ENCODE results near the gene LARP6. TPM values are rescaled to one million over a fixed set of nuclear protein-coding genes. Genes with fewer than 3 reads are reported as not detected.

LARP6 gene
- total and polyA plus RNA-seq, 2 experiments from 2014 or later = 20.0 to 22.4 TPM

DNA sequence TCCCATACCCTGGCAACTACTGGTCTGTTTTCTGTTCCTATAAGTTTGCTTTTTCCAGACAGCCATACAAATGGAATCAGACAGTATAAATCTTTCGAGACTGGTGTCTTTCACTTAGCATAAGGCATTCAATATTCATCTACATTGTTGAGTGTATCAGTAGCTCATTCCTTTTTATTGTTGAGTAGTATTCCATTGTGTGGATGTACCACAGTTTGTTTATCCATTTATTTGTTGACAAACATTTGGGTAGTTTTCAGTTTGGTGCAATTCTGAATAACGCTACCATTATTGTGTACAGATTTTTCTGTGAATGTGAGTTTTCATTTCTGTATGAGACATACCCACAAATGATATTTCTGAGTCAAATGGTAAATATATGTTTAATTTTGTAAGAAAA is 35.4 kb downstream of the LARP6 start (continued):
- TF ChIP-seq EZH2phosphoT487 (IDR thresholded peaks at IDR 0.05; ENCODE audit: unreplicated experiment) = no peak
- TF ChIP-seq, protein P1, sequence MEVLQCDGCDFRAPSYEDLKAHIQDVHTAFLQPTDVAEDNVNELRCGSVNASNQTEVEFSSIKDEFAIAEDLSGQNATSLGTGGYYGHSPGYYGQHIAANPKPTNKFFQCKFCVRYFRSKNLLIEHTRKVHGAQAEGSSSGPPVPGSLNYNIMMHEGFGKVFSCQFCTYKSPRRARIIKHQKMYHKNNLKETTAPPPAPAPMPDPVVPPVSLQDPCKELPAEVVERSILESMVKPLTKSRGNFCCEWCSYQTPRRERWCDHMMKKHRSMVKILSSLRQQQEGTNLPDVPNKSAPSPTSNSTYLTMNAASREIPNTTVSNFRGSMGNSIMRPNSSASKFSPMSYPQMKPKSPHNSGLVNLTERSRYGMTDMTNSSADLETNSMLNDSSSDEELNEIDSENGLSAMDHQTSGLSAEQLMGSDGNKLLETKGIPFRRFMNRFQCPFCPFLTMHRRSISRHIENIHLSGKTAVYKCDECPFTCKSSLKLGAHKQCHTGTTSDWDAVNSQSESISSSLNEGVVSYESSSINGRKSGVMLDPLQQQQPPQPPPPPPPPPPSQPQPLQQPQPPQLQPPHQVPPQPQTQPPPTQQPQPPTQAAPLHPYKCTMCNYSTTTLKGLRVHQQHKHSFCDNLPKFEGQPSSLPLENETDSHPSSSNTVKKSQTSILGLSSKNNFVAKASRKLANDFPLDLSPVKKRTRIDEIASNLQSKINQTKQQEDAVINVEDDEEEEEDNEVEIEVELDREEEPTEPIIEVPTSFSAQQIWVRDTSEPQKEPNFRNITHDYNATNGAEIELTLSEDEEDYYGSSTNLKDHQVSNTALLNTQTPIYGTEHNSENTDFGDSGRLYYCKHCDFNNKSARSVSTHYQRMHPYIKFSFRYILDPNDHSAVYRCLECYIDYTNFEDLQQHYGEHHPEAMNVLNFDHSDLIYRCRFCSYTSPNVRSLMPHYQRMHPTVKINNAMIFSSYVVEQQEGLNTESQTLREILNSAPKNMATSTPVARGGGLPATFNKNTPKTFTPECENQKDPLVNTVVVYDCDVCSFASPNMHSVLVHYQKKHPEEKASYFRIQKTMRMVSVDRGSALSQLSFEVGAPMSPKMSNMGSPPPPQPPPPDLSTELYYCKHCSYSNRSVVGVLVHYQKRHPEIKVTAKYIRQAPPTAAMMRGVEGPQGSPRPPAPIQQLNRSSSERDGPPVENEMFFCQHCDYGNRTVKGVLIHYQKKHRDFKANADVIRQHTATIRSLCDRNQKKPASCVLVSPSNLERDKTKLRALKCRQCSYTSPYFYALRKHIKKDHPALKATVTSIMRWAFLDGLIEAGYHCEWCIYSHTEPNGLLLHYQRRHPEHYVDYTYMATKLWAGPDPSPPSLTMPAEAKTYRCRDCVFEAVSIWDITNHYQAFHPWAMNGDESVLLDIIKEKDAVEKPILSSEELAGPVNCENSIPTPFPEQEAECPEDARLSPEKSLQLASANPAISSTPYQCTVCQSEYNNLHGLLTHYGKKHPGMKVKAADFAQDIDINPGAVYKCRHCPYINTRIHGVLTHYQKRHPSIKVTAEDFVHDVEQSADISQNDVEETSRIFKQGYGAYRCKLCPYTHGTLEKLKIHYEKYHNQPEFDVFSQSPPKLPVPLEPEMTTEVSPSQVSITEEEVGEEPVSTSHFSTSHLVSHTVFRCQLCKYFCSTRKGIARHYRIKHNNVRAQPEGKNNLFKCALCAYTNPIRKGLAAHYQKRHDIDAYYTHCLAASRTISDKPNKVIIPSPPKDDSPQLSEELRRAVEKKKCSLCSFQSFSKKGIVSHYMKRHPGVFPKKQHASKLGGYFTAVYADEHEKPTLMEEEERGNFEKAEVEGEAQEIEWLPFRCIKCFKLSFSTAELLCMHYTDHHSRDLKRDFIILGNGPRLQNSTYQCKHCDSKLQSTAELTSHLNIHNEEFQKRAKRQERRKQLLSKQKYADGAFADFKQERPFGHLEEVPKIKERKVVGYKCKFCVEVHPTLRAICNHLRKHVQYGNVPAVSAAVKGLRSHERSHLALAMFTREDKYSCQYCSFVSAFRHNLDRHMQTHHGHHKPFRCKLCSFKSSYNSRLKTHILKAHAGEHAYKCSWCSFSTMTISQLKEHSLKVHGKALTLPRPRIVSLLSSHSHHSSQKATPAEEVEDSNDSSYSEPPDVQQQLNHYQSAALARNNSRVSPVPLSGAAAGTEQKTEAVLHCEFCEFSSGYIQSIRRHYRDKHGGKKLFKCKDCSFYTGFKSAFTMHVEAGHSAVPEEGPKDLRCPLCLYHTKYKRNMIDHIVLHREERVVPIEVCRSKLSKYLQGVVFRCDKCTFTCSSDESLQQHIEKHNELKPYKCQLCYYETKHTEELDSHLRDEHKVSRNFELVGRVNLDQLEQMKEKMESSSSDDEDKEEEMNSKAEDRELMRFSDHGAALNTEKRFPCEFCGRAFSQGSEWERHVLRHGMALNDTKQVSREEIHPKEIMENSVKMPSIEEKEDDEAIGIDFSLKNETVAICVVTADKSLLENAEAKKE (CRISPR knock-in tag; IDR thresholded peaks at IDR 0.05) = no peak
- TF ChIP-seq, protein P2, sequence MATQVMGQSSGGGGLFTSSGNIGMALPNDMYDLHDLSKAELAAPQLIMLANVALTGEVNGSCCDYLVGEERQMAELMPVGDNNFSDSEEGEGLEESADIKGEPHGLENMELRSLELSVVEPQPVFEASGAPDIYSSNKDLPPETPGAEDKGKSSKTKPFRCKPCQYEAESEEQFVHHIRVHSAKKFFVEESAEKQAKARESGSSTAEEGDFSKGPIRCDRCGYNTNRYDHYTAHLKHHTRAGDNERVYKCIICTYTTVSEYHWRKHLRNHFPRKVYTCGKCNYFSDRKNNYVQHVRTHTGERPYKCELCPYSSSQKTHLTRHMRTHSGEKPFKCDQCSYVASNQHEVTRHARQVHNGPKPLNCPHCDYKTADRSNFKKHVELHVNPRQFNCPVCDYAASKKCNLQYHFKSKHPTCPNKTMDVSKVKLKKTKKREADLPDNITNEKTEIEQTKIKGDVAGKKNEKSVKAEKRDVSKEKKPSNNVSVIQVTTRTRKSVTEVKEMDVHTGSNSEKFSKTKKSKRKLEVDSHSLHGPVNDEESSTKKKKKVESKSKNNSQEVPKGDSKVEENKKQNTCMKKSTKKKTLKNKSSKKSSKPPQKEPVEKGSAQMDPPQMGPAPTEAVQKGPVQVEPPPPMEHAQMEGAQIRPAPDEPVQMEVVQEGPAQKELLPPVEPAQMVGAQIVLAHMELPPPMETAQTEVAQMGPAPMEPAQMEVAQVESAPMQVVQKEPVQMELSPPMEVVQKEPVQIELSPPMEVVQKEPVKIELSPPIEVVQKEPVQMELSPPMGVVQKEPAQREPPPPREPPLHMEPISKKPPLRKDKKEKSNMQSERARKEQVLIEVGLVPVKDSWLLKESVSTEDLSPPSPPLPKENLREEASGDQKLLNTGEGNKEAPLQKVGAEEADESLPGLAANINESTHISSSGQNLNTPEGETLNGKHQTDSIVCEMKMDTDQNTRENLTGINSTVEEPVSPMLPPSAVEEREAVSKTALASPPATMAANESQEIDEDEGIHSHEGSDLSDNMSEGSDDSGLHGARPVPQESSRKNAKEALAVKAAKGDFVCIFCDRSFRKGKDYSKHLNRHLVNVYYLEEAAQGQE (IDR thresholded peaks at IDR 0.05; ENCODE audit: unreplicated experiment) = no peak

DNA sequence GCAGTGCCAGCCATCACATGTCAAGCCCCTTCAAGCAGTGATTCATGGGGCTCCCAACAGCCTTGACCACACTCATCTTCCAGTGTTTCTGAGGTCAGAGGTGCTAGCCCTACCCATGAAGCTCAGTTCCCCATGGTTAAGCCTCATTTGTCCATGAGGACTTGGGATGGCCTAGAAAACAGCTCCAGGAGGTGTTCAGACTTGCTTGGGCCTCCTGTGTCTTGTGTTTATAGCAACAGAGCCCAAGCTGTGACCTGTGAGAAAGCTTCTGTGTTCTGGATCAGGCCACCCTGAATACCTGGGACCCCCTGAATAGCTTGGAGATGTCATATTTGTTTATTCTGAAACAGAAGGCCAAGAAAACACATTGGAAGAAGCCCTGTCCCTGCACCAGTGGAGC is 36.7 kb downstream of the LARP6 start:
- H3K4me3 Mint-ChIP-seq = no peak overlapping the region
- peaks cover 5% of the 10 kb centered on the region; the same call in 2 of the 3 replicates for H3K4me1 Mint-ChIP-seq
- peaks cover 9% of the 10 kb centered on the region; the same call in 1 of the 3 replicates for H3K9me3 Mint-ChIP-seq
- DNase-seq (ENCODE audit: low spot score) (no peak), ATAC-seq (no peak)
- Histone ChIP-seq H3K27me3 (ENCODE audit: insufficient read depth) (no peaks in the 10 kb centered on the region), H2AFZ (no peak overlapping the region), H3K9me2 (ENCODE audit: insufficient read depth) (no peaks in the 10 kb centered on the region), H3K36me3 (ENCODE audit: insufficient read depth) (no peaks in the 10 kb centered on the region), H3K4me3 (no peak overlapping the region), H3K4me2 (no peak overlapping the region), H3K79me2 (replicated peaks; ENCODE audit: insufficient read depth) (no peaks in the 10 kb centered on the region), H3F3A (replicated peaks; ENCODE audit: low read depth) (no peaks in the 10 kb centered on the region), H4K20me1 (replicated peaks; ENCODE audit: insufficient read depth) (no peaks in the 10 kb centered on the region), H3K4me1 (ENCODE audit: insufficient read depth) (no peaks in the 10 kb centered on the region), H3K27ac (ENCODE audit: low read depth) (no peak overlapping the region)
- no peaks in the 10 kb centered on the region for H3K36me3 Mint-ChIP-seq (ENCODE audit: low read depth)
- peaks cover 2% of the 10 kb centered on the region for H3K27me3 Mint-ChIP-seq (ENCODE audit: insufficient read depth, low read depth, poor library complexity)
- no peak for TF ChIP-seq POLR2AphosphoS5 (IDR thresholded peaks at IDR 0.05; ENCODE audit: low read depth)
- TF ChIP-seq EZH2 (IDR thresholded peaks at IDR 0.05; ENCODE audit: low read depth, unreplicated experiment) = no peak
- TF ChIP-seq, protein P3, sequence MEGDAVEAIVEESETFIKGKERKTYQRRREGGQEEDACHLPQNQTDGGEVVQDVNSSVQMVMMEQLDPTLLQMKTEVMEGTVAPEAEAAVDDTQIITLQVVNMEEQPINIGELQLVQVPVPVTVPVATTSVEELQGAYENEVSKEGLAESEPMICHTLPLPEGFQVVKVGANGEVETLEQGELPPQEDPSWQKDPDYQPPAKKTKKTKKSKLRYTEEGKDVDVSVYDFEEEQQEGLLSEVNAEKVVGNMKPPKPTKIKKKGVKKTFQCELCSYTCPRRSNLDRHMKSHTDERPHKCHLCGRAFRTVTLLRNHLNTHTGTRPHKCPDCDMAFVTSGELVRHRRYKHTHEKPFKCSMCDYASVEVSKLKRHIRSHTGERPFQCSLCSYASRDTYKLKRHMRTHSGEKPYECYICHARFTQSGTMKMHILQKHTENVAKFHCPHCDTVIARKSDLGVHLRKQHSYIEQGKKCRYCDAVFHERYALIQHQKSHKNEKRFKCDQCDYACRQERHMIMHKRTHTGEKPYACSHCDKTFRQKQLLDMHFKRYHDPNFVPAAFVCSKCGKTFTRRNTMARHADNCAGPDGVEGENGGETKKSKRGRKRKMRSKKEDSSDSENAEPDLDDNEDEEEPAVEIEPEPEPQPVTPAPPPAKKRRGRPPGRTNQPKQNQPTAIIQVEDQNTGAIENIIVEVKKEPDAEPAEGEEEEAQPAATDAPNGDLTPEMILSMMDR (conservative IDR thresholded peaks at IDR 0.05; ENCODE audit: low read depth in 2 of 2) = no peak
- no peak for TF ChIP-seq ZNF114 (CRISPR knock-in tag; IDR thresholded peaks at IDR 0.05)
- TF ChIP-seq, protein P4, sequence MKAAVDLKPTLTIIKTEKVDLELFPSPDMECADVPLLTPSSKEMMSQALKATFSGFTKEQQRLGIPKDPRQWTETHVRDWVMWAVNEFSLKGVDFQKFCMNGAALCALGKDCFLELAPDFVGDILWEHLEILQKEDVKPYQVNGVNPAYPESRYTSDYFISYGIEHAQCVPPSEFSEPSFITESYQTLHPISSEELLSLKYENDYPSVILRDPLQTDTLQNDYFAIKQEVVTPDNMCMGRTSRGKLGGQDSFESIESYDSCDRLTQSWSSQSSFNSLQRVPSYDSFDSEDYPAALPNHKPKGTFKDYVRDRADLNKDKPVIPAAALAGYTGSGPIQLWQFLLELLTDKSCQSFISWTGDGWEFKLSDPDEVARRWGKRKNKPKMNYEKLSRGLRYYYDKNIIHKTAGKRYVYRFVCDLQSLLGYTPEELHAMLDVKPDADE (IDR thresholded peaks at IDR 0.05) = no peak
- no peak for TF ChIP-seq JUNB (IDR thresholded peaks at IDR 0.05; ENCODE audit: unreplicated experiment)
- no peak for TF ChIP-seq NANOG (IDR thresholded peaks at IDR 0.05; ENCODE audit: borderline replicate concordance)
- no peak overlapping the region for H3K27ac Mint-ChIP-seq

All from GM23338 (cell line).